ENCODE results near the gene BTBD7. TPM values are rescaled to one million over a fixed set of nuclear protein-coding genes. Genes with fewer than 3 reads are reported as not detected.

BTBD7 gene
- total RNA-seq, 2 donors from 2014 or later: 42.8 to 48.6 TPM

- TF ChIP-seq, protein P1, sequence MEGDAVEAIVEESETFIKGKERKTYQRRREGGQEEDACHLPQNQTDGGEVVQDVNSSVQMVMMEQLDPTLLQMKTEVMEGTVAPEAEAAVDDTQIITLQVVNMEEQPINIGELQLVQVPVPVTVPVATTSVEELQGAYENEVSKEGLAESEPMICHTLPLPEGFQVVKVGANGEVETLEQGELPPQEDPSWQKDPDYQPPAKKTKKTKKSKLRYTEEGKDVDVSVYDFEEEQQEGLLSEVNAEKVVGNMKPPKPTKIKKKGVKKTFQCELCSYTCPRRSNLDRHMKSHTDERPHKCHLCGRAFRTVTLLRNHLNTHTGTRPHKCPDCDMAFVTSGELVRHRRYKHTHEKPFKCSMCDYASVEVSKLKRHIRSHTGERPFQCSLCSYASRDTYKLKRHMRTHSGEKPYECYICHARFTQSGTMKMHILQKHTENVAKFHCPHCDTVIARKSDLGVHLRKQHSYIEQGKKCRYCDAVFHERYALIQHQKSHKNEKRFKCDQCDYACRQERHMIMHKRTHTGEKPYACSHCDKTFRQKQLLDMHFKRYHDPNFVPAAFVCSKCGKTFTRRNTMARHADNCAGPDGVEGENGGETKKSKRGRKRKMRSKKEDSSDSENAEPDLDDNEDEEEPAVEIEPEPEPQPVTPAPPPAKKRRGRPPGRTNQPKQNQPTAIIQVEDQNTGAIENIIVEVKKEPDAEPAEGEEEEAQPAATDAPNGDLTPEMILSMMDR (conservative IDR thresholded peaks at IDR 0.05): no peak
- peaks cover 45% of the 10 kb centered on the region for H3K36me3 Mint-ChIP-seq (ENCODE audit: low read depth)
- H3K36me3 ChIP-seq (ENCODE audit: control insufficient read depth, insufficient read depth, low read length): peaks cover 37% of the 10 kb centered on the region
- H3K9me3 ChIP-seq (ENCODE audit: control insufficient read depth, low read length): no peaks in the 10 kb centered on the region
- H3K27me3 Mint-ChIP-seq (ENCODE audit: insufficient read depth): no peaks in the 10 kb centered on the region
- H3K27ac Mint-ChIP-seq: no peak overlapping the region
- H3K4me3 ChIP-seq (ENCODE audit: low read length): no peak overlapping the region
- no peak overlapping the region for H3K27ac ChIP-seq (ENCODE audit: low read depth, low read length)
- H3K4me1 ChIP-seq (ENCODE audit: control insufficient read depth, insufficient read depth, low read length): no peaks in the 10 kb centered on the region
- WGBS, 2 experiments (ENCODE audit: insufficient coverage in 1 of 2, insufficient read length in 1 of 2): 95 to 100% methylated on average over 6 to 8 of the region's 8 CpGs
- no peaks in the 10 kb centered on the region for H3K4me1 Mint-ChIP-seq
- H3K27me3 ChIP-seq (ENCODE audit: control insufficient read depth, insufficient read depth, low read length, poor library complexity, severe bottlenecking): no peaks in the 10 kb centered on the region
- no peak overlapping the region for H3K4me3 Mint-ChIP-seq
- DNase-seq: no peak
- no peaks in the 10 kb centered on the region for H3K9me3 Mint-ChIP-seq
- no peak overlapping the region for H3K9ac ChIP-seq (ENCODE audit: extremely low read depth, low read length, poor library complexity, severe bottlenecking)
Observed at GRCh38 chr14:93228550-93228949, 104.3 kb downstream of the BTBD7 start.

- Mint-ChIP-seq H3K36me3 (ENCODE audit: low read depth) (peaks cover 60% of the 10 kb centered on the region), H3K27me3 (ENCODE audit: insufficient read depth) (no peaks in the 10 kb centered on the region), H3K27ac (peak overlapping the region; percentile 26), H3K4me3 (no peak overlapping the region), H3K9me3 (no peaks in the 10 kb centered on the region), H3K4me1 (no peaks in the 10 kb centered on the region)
- no peaks in the 10 kb centered on the region for H3K9me3 ChIP-seq (ENCODE audit: control insufficient read depth, low read length)
- H3K36me3 ChIP-seq (ENCODE audit: control insufficient read depth, insufficient read depth, low read length): peaks cover 50% of the 10 kb centered on the region
- no peaks in the 10 kb centered on the region for H3K27me3 ChIP-seq (ENCODE audit: control insufficient read depth, insufficient read depth, low read length, poor library complexity, severe bottlenecking)
- H3K27ac ChIP-seq (ENCODE audit: low read depth, low read length): no peak overlapping the region
- no peak overlapping the region for H3K4me3 ChIP-seq (ENCODE audit: low read length)
- H3K4me1 ChIP-seq (ENCODE audit: control insufficient read depth, insufficient read depth, low read length): no peaks in the 10 kb centered on the region
- no peak for DNase-seq
- 95 to 97% methylated on average over 20 to 27 of the region's 27 CpGs for WGBS, 2 experiments (ENCODE audit: insufficient coverage in 1 of 2, insufficient read length in 1 of 2)
- TF ChIP-seq, protein P1 (conservative IDR thresholded peaks at IDR 0.05): no peak
- H3K9ac ChIP-seq (ENCODE audit: extremely low read depth, low read length, poor library complexity, severe bottlenecking): no peak overlapping the region
Observed at GRCh38 chr14:93223565-93223964, 109.3 kb downstream of the BTBD7 start.

- no peaks in the 10 kb centered on the region for H3K4me1 ChIP-seq (ENCODE audit: control insufficient read depth, insufficient read depth, low read length)
- H3K9me3 Mint-ChIP-seq: no peaks in the 10 kb centered on the region
- H3K4me3 ChIP-seq (ENCODE audit: low read length): no peak overlapping the region
- peaks cover 48% of the 10 kb centered on the region for H3K36me3 ChIP-seq (ENCODE audit: control insufficient read depth, insufficient read depth, low read length)
- no peak overlapping the region for H3K4me3 Mint-ChIP-seq
- H3K27ac Mint-ChIP-seq: no peak overlapping the region
- peaks cover 53% of the 10 kb centered on the region for H3K36me3 Mint-ChIP-seq (ENCODE audit: low read depth)
- no peaks in the 10 kb centered on the region for H3K27me3 ChIP-seq (ENCODE audit: control insufficient read depth, insufficient read depth, low read length, poor library complexity, severe bottlenecking)
- TF ChIP-seq, protein P1 (conservative IDR thresholded peaks at IDR 0.05): no peak
- no peaks in the 10 kb centered on the region for H3K4me1 Mint-ChIP-seq
- no peaks in the 10 kb centered on the region for H3K9me3 ChIP-seq (ENCODE audit: control insufficient read depth, low read length)
- no peak for DNase-seq
- H3K27ac ChIP-seq (ENCODE audit: low read depth, low read length): no peak overlapping the region
- H3K9ac ChIP-seq (ENCODE audit: extremely low read depth, low read length, poor library complexity, severe bottlenecking): no peak overlapping the region
- H3K27me3 Mint-ChIP-seq (ENCODE audit: insufficient read depth): no peaks in the 10 kb centered on the region
Observed at GRCh38 chr14:93220509-93220908, 112.3 kb downstream of the BTBD7 start.
